RPMI8226 (cell line): ENCODE data around the gene P2RX5.
A peak's percentile ranks its signal among the peaks of the same experiment; 100 is the strongest.
"Not testable (repeated sequence)": the region's sequence is repeated elsewhere in the genome, so short reads cannot be mapped to it uniquely, and the experiment has no call there.

Experiments
- DNase-seq: peaks from one replicate; pipeline ENCODE4 v3.0.0-alpha.2; 2015

Gene P2RX5

DNA sequence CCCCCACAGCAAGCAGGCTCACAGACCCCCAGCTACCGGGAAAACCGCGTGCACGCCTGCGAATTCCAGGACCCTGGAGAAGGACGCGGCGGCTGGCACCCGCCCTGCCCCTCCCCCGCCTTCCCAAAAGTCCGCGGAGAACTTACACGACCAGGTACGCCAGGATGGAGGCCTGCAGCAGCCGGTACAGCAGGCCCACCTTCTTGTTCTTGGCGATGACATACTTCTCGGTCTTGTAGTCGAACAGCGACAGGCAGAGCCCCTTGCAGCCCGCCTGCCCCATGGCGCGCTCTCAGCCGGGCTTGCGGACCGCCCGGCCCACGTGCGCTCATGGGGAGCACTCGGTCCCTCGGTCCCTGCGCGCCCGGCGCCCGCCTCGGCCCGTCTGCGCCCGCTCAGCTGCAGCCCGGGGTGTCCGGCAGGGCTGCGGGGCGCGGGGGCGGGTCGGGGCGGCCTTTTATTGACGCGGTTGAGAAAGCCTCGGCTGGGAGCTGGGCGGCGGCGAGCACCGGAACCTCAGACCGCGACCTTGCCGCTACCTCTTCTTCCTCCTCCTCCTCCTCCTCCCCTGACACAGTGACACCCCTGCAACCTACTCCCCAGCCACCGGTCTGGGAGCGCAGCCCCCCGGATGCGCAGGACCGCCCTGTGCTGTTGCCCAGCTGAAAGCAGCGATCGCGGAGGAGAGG lies at the start of gene P2RX5:
Gene P2RX5, minus strand, starts transcription at position 433 of the 689 bp plus-strand sequence. Its CDS starts 150 bp downstream, at position 283.
- DNase-seq: peak; percentile 43

- DNase-seq: no peak
Measured at GRCh38 chr17:3745071-3745470, 49.1 kb upstream of the P2RX5 start.

DNA sequence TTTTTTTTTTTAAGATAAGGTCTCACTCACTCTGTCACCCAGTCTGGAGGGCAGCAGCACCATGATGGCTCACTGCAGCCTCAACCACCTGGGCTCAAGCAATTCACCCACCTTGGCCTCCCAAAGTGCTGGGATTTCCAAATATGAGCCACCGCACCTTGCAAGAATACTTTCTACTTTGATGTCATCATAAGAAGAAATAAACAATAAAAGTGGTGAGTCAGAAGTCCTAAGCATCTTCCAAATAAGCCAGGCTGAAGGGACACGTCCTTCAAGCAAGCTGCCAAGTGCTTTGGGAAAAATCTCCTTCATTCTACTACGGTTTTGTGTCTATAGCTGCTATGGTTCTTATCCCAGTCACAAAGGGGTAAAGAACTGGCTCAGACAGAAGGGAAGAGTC lies 48.1 kb upstream of the P2RX5 start:
- DNase-seq: no peak

GRCh38 chr17:3740611-3741073 lies 44.7 kb upstream of the P2RX5 start:
- DNase-seq: no peak

GRCh38 chr17:3739422-3740124 lies 43.6 kb upstream of the P2RX5 start:
- DNase-seq: no peak

GRCh38 chr17:3738562-3739295 lies 42.8 kb upstream of the P2RX5 start:
- DNase-seq: peak; percentile 42

GRCh38 chr17:3735515-3735914 lies 39.6 kb upstream of the P2RX5 start:
- DNase-seq: no peak

- not testable (repeated sequence) for DNase-seq
Measured at GRCh38 chr17:3734911-3735276, 38.9 kb upstream of the P2RX5 start.

DNA sequence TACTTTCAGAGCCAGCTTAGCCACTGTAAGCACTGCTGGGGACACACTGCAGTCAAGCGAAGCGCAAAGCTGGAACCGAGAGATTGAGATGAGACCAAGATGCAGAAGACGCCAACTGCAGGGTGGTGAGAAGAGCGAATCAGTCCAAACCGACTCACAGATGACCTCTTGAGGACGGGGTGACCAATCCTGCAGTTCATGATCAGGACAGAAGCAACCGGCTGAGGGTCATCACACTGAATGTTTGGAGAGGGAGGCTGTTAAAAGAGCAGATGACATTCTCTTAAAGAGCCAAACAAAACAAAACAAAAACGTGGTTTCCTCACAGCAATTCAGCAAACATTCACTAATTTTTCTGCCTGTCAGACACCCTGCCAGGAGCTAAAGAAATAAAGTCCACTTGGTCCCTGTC lies 36.3 kb upstream of the P2RX5 start:
- DNase-seq: peak; percentile 33

DNA sequence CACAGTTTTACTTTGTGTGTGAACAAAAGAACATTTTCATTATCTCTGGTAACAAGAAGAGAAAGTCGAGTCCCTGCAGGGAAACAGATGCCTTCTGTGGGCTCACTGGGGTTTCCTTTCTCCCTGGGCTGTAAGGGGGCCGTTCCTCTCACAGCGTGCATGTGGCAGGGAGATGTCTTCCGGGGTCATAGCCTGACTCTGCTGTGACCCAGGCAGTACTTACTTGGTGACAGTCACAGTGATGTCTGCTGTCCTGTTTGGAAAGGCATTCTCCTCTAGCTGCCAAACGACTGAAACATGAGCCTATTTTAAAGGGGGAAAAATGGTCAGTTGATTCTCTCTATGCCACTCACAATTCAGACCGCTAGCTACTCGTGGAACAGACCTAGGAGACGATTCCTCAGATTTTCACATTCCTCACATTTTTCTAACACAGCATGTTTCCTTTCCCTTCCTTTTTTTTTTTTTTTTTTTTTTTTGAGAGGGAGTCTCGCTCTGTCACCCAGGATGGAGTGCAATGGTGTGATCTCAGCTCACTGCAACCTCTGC lies 35.0 kb upstream of the P2RX5 start:
- DNase-seq: no peak

DNA sequence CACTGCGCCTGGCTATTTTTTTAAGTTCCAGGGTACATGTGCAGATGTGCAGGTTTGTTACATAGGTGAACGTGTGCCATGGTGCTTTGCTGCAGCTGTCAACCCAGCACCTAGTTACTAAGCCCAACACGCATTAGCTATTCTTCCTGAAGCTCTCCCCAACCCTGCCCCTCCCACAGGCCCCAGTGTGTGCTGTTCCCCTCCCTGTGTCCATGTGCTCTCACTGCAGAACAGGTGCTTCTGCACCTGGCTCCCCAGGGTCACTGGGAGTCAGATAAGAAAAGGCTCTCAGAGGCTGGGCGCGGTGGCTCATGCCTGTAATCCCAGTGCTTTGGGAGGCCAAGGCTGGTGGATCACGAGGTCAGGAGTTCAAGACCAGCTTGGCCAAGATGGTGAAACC lies 33.9 kb upstream of the P2RX5 start:
- DNase-seq: peak; percentile 27

DNA sequence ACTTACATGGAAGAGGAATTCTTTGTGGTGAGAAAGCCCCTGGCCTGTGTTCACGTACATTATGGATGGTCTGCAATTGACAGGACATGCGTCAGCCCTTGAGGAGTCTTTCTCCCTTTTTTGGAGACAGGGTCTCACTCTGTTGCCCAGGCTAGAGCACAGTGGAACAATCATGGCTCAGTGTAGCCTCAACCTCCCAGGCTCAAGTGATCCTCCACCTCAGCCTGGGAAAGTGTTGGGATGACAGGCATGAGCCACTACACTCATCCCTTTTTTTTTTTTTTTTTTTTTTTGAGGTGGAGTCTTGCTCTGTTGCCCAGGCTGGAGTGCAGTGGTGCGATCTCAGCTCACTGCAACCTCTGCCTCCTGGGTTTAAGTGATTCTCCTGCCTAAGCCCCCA lies 32.1 kb upstream of the P2RX5 start:
- DNase-seq: not testable (repeated sequence)

- no peak for DNase-seq
Measured at GRCh38 chr17:3727041-3727440, 31.1 kb upstream of the P2RX5 start.

GRCh38 chr17:3724378-3725077 lies 28.6 kb upstream of the P2RX5 start:
- no peak for DNase-seq

- peak; percentile 95 for DNase-seq
Measured at GRCh38 chr17:3723556-3724377, 27.8 kb upstream of the P2RX5 start, which contains the start of gene HASPIN. Gene HASPIN (plus strand): TSS chr17:3723903. CDS start chr17:3723936, 33 bp downstream.

GRCh38 chr17:3723188-3723555 lies 27.2 kb upstream of the P2RX5 start:
- no peak for DNase-seq

- no peak for DNase-seq
Measured at GRCh38 chr17:3722716-3723115, 26.8 kb upstream of the P2RX5 start.

DNA sequence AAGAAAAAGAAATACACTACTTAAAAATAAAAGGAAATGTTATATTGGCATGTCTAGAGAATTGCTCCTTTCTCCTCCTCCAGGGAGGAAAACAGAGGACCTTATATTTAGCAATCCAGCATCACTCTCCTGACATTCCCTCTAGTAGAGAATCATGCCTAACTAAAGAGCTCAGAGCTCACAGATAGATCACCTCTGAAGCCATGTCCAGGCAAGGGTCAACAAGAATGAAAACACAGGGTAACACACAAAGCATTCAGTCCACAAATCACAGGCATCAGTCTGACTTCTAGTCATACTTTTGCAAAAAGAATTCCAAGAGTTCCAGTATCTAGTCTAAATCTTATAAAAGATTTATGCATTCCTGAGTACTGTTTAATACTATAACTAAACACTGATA lies 23.3 kb upstream of the P2RX5 start:
- no peak for DNase-seq

GRCh38 chr17:3718201-3718600 lies 22.2 kb upstream of the P2RX5 start:
- DNase-seq: no peak

GRCh38 chr17:3715296-3715695 lies 19.3 kb upstream of the P2RX5 start:
- no peak for DNase-seq

DNA sequence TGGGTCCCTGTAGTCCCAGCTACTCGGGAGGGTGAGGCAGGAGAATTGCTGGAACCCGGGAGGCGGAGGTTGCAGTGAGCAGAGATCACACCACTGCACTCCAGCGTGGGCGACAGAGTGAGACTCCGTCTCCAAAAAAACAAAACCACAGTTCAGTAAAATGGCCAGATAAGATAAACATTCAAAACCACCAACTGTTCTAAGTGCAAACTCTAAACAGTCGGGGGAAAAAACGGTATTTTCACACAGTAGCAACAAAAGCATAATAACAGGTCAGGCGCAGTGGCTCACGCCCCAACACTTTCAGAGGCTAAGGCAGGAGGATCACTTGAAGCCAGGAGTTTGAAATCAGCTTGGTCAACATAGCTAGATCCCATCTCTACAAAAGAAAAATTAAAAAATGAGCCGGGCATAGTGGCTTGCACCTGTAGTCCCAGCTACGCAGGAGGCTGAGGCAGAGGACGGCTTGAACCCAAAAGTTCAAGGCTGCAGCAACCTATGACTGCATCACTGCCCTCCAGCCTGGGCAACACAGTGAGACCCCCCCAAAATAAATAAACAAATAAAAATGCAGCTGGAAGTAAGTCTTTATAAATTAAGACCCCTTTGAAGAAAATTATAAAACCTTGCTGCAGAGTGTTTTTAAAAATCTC lies 17.0 kb upstream of the P2RX5 start:
- DNase-seq: no peak
